HEK293 (cell line): ENCODE measurements around the gene UBAP2L.

Experiments used
- CTCF ChIA-PET: fragments of 350-600 bp; formaldehyde crosslinking; extraction: SDS; loops from one replicate; lab custom pipeline; 2021; ENCODE audit warnings: antibody characterized with exemption; lab: Yijun Ruan, JAX
- POLR2A ChIA-PET: fragments of 300-600 bp; formaldehyde crosslinking; extraction: SDS; loops from one replicate; lab custom pipeline; 2020; ENCODE audit warnings: antibody characterized with exemption, inconsistent platforms; lab: Yijun Ruan, JAX
- H3K27ac ChIP-seq: fragments of 200-500 bp; sonication (Bioruptor generic); 2 replicates; pipeline ENCODE4 v1.5.1; 2014; ENCODE audit warnings: low read depth, low read length, control low read depth, inconsistent platforms; ENCODE audit errors: extremely low read depth
- H3K36me3 ChIP-seq, 2 experiments: fragments of 200-500 bp in 1 of 2; sonication (Bioruptor generic) in 1 of 2; 1 replicate in 1 of 2; 2 replicates in 1 of 2; pipeline ENCODE4 v1.5.1; 2014 to 2017; ENCODE audit warnings: inconsistent platforms in 2 of 2, low read length in 2 of 2; ENCODE audit not compliant: control insufficient read depth in 2 of 2, insufficient read depth in 1 of 2
- H3K4me1 ChIP-seq: fragments of 200-500 bp; sonication (Bioruptor generic); 2 replicates; pipeline ENCODE4 v1.5.1; 2014; ENCODE audit warnings: mild to moderate bottlenecking, low read length, inconsistent platforms; ENCODE audit not compliant: control insufficient read depth, insufficient read depth
- H3K4me3 ChIP-seq: 2 replicates; pipeline ENCODE4 v1.5.1; 2011; ENCODE audit warnings: low read depth, mild to moderate bottlenecking, control low read depth, low read length, moderate library complexity
- H3K9me3 ChIP-seq: fragments of 200-500 bp; sonication (Bioruptor generic); 2 replicates; pipeline ENCODE4 v1.5.1; 2014; ENCODE audit warnings: low read depth, low read length, inconsistent platforms; ENCODE audit not compliant: control insufficient read depth, insufficient read depth
- BCL6B ChIP-seq: fragments of 450-650 bp; formaldehyde crosslinking; IDR thresholded peaks from 2 replicates; pipeline ENCODE4 v1.5.1; 2017; ENCODE audit warnings: missing biosample characterization, missing genetic modification characterization
- CTCF ChIP-seq: fragments of 450-650 bp; formaldehyde crosslinking; IDR thresholded peaks from 2 replicates; pipeline ENCODE4 v1.5.1; 2016; ENCODE audit warnings: missing biosample characterization, missing genetic modification characterization
- GLIS1 ChIP-seq: fragments of 450-650 bp; formaldehyde crosslinking; IDR thresholded peaks from 2 replicates; pipeline ENCODE4 v1.5.1; 2016; ENCODE audit warnings: missing biosample characterization, missing genetic modification characterization
- KLF7 ChIP-seq: fragments of 450-650 bp; formaldehyde crosslinking; IDR thresholded peaks from 2 replicates; pipeline ENCODE4 v1.5.1; 2016; ENCODE audit warnings: missing biosample characterization, missing genetic modification characterization, borderline replicate concordance
- OSR2 ChIP-seq: fragments of 450-650 bp; formaldehyde crosslinking; IDR thresholded peaks from 2 replicates; pipeline ENCODE4 v1.5.1; 2016; ENCODE audit warnings: missing biosample characterization, missing genetic modification characterization
- RBAK ChIP-seq: fragments of 450-650 bp; formaldehyde crosslinking; IDR thresholded peaks from 2 replicates; pipeline ENCODE4 v1.5.1; 2016; ENCODE audit warnings: missing biosample characterization, missing genetic modification characterization
- REST ChIP-seq: fragments of 450-650 bp; formaldehyde crosslinking; IDR thresholded peaks from 2 replicates; pipeline ENCODE4 v1.5.1; 2016; ENCODE audit warnings: missing biosample characterization, missing genetic modification characterization
- SCRT1 ChIP-seq: fragments of 450-650 bp; formaldehyde crosslinking; IDR thresholded peaks from 2 replicates; pipeline ENCODE4 v1.5.1; 2016; ENCODE audit warnings: missing biosample characterization, missing genetic modification characterization, borderline replicate concordance
- SCRT2 ChIP-seq: fragments of 450-650 bp; formaldehyde crosslinking; IDR thresholded peaks from 2 replicates; pipeline ENCODE4 v1.5.1; 2016; ENCODE audit warnings: missing biosample characterization, missing genetic modification characterization
- SP7 ChIP-seq: fragments of 450-650 bp; formaldehyde crosslinking; IDR thresholded peaks from 2 replicates; pipeline ENCODE4 v1.5.1; 2016; ENCODE audit warnings: missing biosample characterization, missing genetic modification characterization
- WT1 ChIP-seq: fragments of 450-650 bp; formaldehyde crosslinking; IDR thresholded peaks from 2 replicates; pipeline ENCODE4 v1.5.1; 2016; ENCODE audit warnings: missing biosample characterization, missing genetic modification characterization
- ZBTB26 ChIP-seq: fragments of 450-650 bp; formaldehyde crosslinking; optimal IDR thresholded peaks from 2 replicates; pipeline ENCODE3; 2016; ENCODE audit warnings: missing biosample characterization, mild to moderate bottlenecking, missing genetic modification characterization
- ZBTB6 ChIP-seq: fragments of 450-650 bp; formaldehyde crosslinking; IDR thresholded peaks from 2 replicates; pipeline ENCODE4 v1.5.1; 2017; ENCODE audit warnings: missing biosample characterization, missing genetic modification characterization
- ZFHX2 ChIP-seq: fragments of 450-650 bp; formaldehyde crosslinking; conservative IDR thresholded peaks from 2 replicates; pipeline ENCODE4 v1.5.1; 2016; ENCODE audit warnings: missing biosample characterization, missing genetic modification characterization
- ZNF10 ChIP-seq: fragments of 450-650 bp; formaldehyde crosslinking; IDR thresholded peaks from 2 replicates; pipeline ENCODE4 v1.5.1; 2017; ENCODE audit warnings: missing biosample characterization, missing genetic modification characterization
- ZNF175 ChIP-seq: fragments of 450-650 bp; formaldehyde crosslinking; IDR thresholded peaks from 2 replicates; pipeline ENCODE4 v1.5.1; 2016; ENCODE audit warnings: missing biosample characterization, missing genetic modification characterization
- ZNF324 ChIP-seq: fragments of 450-650 bp; formaldehyde crosslinking; IDR thresholded peaks from 2 replicates; pipeline ENCODE4 v1.5.1; 2016; ENCODE audit warnings: missing biosample characterization, missing genetic modification characterization
- ZNF335 ChIP-seq: fragments of 450-650 bp; formaldehyde crosslinking; conservative IDR thresholded peaks from 2 replicates; pipeline ENCODE4 v1.5.1; 2016; ENCODE audit warnings: missing biosample characterization, missing genetic modification characterization
- ZNF423 ChIP-seq: fragments of 450-650 bp; formaldehyde crosslinking; IDR thresholded peaks from 2 replicates; pipeline ENCODE4 v1.5.1; 2016; ENCODE audit warnings: missing biosample characterization, missing genetic modification characterization
- ZNF513 ChIP-seq: fragments of 450-650 bp; IDR thresholded peaks from 2 replicates; pipeline ENCODE4 v1.5.1; 2018; ENCODE audit warnings: missing biosample characterization, missing genetic modification characterization
- ZNF600 ChIP-seq: fragments of 450-650 bp; formaldehyde crosslinking; IDR thresholded peaks from 2 replicates; pipeline ENCODE4 v1.5.1; 2016; ENCODE audit warnings: missing biosample characterization, missing genetic modification characterization
- ZNF664 ChIP-seq: fragments of 450-650 bp; formaldehyde crosslinking; IDR thresholded peaks from 2 replicates; pipeline ENCODE4 v1.5.1; 2016; ENCODE audit warnings: missing biosample characterization, missing genetic modification characterization
- ZNF670 ChIP-seq: fragments of 450-650 bp; formaldehyde crosslinking; IDR thresholded peaks from 2 replicates; pipeline ENCODE4 v1.5.1; 2016; ENCODE audit warnings: missing biosample characterization, missing genetic modification characterization, low read depth
- ZNF830 ChIP-seq: fragments of 450-650 bp; IDR thresholded peaks from 2 replicates; pipeline ENCODE4 v1.5.0; 2018; ENCODE audit warnings: missing biosample characterization, missing genetic modification characterization, low read depth, mild to moderate bottlenecking, moderate library complexity
- ZSCAN5A ChIP-seq: fragments of 450-650 bp; formaldehyde crosslinking; IDR thresholded peaks from 2 replicates; pipeline ENCODE4 v1.5.1; 2016; ENCODE audit warnings: missing biosample characterization, missing genetic modification characterization

The UBAP2L gene

GRCh38 chr1:154186852-154187501 lies 33.8 kb upstream of the UBAP2L start (continued):
- TF ChIP-seq CTCF (no peak), ZBTB26 (tag by site-specific recombination) (no peak), ZNF175 (tag by site-specific recombination) (no peak), ZNF335 (tag by site-specific recombination) (0 out of 2 replicates have a peak, but pooled peaks have one; percentile 4), WT1 (tag by site-specific recombination) (peak; percentile 83), ZNF600 (tag by site-specific recombination) (peak; percentile 14; the same call in 1 of the 2 replicates), SP7 (tag by site-specific recombination) (0 out of 2 replicates have a peak, but pooled peaks have one; percentile 26), ZNF513 (tag by site-specific recombination) (no peak), ZNF423 (tag by site-specific recombination) (no peak), ZFHX2 (no peak), ZSCAN5A (tag by site-specific recombination) (no peak), SCRT1 (tag by site-specific recombination) (peak; percentile 97), SCRT2 (tag by site-specific recombination) (peak; percentile 96), GLIS1 (no peak), OSR2 (peak; percentile 53; the same call in 1 of the 2 replicates), ZNF324 (tag by site-specific recombination) (no peak), ZNF10 (tag by site-specific recombination) (no peak)

GRCh38 chr1:154190550-154190949 lies 30.2 kb upstream of the UBAP2L start:
- no peak overlapping the region for H3K4me3 ChIP-seq
- POLR2A ChIA-PET = interaction anchor here (0.5 to 2.4 kb wide), 3 partner anchors 8 to 227 kb away, joined by 4 to 7 read pairs (median 4); partner anchors contain the start of genes SLC39A1 and UBAP2L
- TF ChIP-seq BCL6B (tag by site-specific recombination) (no peak), ZNF335 (tag by site-specific recombination) (no peak), RBAK (no peak), ZNF670 (tag by site-specific recombination) (no peak), ZBTB6 (no peak), KLF7 (tag by site-specific recombination) (no peak), REST (tag by site-specific recombination) (no peak), ZNF830 (tag by site-specific recombination) (no peak), ZNF664 (tag by site-specific recombination) (no peak)

More at GRCh38 chr1:154190550-154190949, 30.2 kb upstream of the UBAP2L start:
- H3K27ac ChIP-seq = no peak overlapping the region
- CTCF ChIA-PET = interaction anchor here (0.7 to 2.4 kb wide), 4 partner anchors 9 to 251 kb away, joined by 3 to 11 read pairs (median 6); no protein-coding TSS in a partner anchor
- no peaks in the 10 kb centered on the region for H3K36me3 ChIP-seq
- no peaks in the 10 kb centered on the region for H3K9me3 ChIP-seq
- peaks cover 4% of the 10 kb centered on the region; the same call in 1 of the 2 replicates for H3K4me1 ChIP-seq
